Muscle layer of colon (tissue), 2 donors: ENCODE results near the gene HASPIN.

Experiments
- H3K27ac ChIP-seq: one replicate; pipeline ENCODE4 v1.7.0; 2013; ENCODE audit warnings: low read depth, mild to moderate bottlenecking, low read length, moderate library complexity
- H3K27me3 ChIP-seq, 2 donors: one replicate each; pipeline ENCODE4 v1.7.0; 2013; ENCODE audit warnings: low read length in 2 of 2, mild to moderate bottlenecking in 2 of 2; ENCODE audit not compliant: insufficient read depth in 2 of 2, control insufficient read depth in 1 of 2
- H3K36me3 ChIP-seq: one replicate; pipeline ENCODE4 v1.7.0; 2013; ENCODE audit warnings: mild to moderate bottlenecking, low read length; ENCODE audit not compliant: insufficient read depth
- H3K4me1 ChIP-seq: one replicate; pipeline ENCODE4 v1.7.0; 2013; ENCODE audit warnings: mild to moderate bottlenecking, low read length; ENCODE audit not compliant: insufficient read depth
- H3K4me3 ChIP-seq, 2 donors: one replicate each; pipeline ENCODE4 v1.7.0; 2013; ENCODE audit warnings: low read length in 2 of 2, low read depth in 1 of 2, mild to moderate bottlenecking in 1 of 2, moderate library complexity in 1 of 2
- H3K9ac ChIP-seq: one replicate; pipeline ENCODE4 v1.7.0; 2013; ENCODE audit warnings: low read length
- H3K9me3 ChIP-seq: one replicate; pipeline ENCODE4 v1.7.0; 2013; ENCODE audit warnings: mild to moderate bottlenecking, low read length
- donor health status: abdominal sarcoma.
- donor health status: Adenocarcinoma of cecum.

Gene HASPIN

DNA sequence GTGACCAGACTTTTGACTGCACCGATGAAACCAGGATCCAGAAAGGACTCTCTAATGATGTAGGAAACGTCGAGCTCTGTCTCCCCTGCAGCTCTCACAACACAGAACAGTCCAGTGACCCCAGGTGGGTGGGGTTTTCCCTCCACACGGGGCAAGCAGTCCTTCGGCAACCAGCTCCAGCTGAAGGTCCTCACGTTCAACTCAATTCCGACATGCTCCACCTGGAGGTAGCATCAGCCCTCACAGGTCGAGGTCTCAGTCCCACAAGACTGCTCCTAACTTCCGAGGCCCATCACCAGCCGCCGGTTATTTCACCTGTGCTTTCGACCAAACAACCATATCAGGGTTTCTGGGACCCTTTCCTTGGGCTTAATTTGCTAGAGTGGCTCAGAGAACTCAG, 49.1 kb downstream of the HASPIN start:
- Histone ChIP-seq H3K9ac (no peak overlapping the region), H3K4me3 (no peak overlapping the region), H3K9me3 (no peaks in the 10 kb centered on the region), H3K27me3 (no peaks in the 10 kb centered on the region), H3K27ac (no peak overlapping the region), H3K4me1 (no peaks in the 10 kb centered on the region), H3K36me3 (no peaks in the 10 kb centered on the region)

DNA sequence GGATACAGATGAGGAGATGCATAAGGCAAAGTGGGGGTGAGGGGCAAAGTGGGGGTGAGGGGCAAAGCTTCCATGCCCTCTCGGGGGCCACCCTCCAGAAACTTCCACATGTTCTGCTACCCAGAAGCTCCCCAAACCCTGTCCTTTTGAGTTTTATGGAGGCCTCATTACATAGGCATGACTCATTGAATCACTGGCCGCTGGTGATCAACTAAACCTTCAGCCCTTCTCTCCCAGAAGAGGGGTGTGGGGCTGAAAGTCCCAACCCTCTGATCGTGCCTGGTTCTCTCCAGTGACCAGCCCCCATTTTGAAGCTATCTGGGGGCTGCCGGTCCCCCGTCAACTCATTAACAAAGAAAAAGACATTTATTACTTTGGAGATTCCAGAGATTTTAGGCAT, 49.8 kb downstream of the HASPIN start:
- no peak overlapping the region for H3K27ac ChIP-seq
- H3K9ac ChIP-seq = no peak overlapping the region
- no peak overlapping the region for H3K4me3 ChIP-seq
- H3K36me3 ChIP-seq = no peaks in the 10 kb centered on the region
- no peaks in the 10 kb centered on the region for H3K9me3 ChIP-seq
- no peaks in the 10 kb centered on the region for H3K27me3 ChIP-seq
- H3K4me1 ChIP-seq = no peaks in the 10 kb centered on the region

DNA sequence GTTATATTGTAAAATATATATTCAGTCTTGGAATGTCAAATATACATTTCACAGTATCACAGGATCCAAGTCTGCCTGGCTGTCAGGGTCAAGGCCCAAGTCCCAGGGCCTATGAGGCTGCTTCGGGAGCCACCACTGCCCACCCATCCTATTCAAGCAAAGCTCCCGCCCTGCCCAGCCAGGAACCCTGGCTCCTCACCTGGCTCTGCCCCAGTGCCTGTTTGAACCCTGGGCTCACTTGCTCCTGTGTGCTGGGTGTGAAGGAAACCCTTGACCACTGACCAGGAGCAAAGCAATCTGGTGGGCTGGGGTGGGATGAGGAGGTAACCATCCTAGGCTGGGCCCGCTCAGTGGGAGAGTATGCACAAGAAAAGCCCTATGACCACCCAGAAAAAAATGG, 50.3 kb downstream of the HASPIN start:
- no peaks in the 10 kb centered on the region for H3K36me3 ChIP-seq
- H3K4me3 ChIP-seq = no peak overlapping the region
- no peaks in the 10 kb centered on the region for H3K9me3 ChIP-seq
- no peaks in the 10 kb centered on the region for H3K4me1 ChIP-seq
- H3K27ac ChIP-seq = no peak overlapping the region
- no peaks in the 10 kb centered on the region for H3K27me3 ChIP-seq
- H3K9ac ChIP-seq = no peak overlapping the region
